EL (cell line): ENCODE data around the gene SEC61A1.

Experiments
- DNase-seq: peaks from one replicate; pipeline ENCODE4 v3.0.0-alpha.2; 2016

SEC61A1 gene

DNA sequence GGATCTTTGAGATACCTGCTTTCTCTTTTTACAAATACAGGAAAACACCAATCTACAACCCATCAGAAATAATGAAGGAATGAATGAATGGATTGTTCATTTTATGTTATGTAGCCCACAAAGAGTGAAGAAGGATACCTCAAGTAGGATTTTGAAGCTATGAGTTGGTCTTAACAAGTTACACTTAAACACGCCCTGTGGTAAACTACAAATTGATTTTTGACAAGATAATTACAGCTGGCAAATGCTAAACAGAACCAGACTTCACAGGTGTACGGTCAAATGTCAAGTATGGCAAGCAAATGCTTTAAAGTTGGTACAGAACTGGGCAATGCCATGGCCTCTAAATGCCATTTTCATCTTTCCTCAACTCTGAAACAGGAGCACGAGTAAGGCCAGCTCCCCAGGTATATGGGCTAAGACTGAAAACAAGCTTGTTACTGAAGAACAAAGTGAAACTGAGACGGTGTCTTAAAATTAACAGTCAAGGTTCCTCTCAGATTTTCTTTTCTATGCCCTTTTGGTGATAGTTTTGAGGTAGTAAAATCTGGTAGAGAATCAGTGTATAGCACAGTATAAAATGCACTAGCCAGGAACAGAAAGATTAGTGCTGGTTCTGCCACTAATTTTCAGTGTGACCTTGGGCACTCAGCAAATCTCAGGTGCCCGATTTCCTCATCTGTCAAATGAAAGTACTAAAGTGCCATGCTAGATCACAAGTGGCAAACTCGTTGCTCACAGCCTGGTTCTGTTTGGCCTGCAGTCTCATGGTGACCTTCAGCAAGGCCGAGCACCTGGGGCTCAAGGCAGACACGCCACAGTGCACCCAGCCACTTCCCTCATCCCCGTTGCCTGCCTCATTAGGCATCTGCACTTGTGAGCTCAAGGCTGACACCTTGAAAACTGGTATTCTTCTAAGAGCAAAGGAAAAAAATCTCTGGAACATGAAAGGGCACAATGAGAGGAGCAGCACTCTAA is 61.9 kb downstream of the SEC61A1 start:
- no peak for DNase-seq
